ENCODE measurements around the gene PDSS1.
A peak's percentile ranks its signal among the peaks of the same experiment; 100 is the strongest.
"Not testable (repeated sequence)": the region's sequence is repeated elsewhere in the genome, so short reads cannot be mapped to it uniquely, and the experiment has no call there.

The PDSS1 gene, protein sequence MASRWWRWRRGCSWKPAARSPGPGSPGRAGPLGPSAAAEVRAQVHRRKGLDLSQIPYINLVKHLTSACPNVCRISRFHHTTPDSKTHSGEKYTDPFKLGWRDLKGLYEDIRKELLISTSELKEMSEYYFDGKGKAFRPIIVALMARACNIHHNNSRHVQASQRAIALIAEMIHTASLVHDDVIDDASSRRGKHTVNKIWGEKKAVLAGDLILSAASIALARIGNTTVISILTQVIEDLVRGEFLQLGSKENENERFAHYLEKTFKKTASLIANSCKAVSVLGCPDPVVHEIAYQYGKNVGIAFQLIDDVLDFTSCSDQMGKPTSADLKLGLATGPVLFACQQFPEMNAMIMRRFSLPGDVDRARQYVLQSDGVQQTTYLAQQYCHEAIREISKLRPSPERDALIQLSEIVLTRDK

DNA sequence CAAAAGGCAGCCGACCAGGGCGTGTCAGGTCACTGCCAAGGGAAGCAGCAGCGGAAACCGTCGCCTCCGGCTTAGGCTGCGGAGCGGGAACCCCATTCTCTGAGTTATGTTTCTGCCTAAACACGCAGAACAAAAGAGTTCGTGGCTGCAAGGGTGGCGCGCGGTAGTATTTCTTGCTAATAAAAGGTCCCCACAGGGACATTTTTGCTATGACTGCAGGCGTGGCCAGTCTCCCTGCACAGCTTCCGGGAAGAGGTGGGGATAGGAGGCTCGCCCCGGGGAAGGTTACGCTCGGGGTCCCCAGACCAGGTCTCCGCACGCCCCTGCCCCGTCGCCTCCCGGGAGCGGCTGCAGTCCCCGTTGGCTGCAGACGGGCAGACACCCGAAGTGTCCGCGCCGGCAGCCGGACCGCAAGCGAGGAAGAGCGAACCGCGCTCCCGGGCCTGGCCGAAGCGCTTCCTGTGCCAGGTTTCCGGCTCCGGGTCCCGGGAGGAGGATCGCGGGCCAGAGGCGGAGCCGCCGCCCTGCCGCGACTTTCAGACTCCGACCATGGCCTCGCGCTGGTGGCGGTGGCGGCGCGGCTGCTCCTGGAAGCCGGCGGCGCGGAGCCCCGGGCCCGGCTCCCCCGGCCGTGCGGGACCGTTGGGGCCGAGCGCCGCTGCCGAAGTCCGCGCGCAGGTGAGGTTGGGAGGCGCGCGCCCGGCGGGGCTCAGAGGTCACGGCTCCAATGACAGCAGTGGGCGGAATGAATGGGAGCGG is at the start of gene PDSS1:
Gene PDSS1, plus strand, starts transcription at position 539 of the 759 bp plus-strand sequence. Its CDS starts 11 bp downstream, at position 550.
- peak; percentile 47 for DNase-seq

DNA sequence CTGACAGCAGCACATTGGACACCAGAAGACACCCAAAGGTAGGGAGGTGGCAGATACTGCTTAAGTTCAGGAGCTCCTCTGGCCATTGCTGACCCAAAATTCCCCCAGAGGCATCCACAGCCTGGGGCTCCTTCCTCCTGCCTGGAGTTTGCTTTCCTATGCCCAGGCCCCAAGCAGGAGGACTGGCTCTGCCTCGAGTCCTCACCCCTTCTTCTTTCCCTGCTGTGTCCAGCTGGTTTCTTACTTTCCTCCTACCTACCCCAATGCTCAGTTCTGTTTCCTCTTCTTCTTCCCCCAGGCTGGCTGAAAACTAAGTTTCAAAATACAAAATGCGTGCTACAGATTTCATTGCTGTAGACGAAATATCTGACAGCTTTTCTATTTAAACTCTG is 49.3 kb upstream of the PDSS1 start:
- DNase-seq: not testable (repeated sequence)

DNA sequence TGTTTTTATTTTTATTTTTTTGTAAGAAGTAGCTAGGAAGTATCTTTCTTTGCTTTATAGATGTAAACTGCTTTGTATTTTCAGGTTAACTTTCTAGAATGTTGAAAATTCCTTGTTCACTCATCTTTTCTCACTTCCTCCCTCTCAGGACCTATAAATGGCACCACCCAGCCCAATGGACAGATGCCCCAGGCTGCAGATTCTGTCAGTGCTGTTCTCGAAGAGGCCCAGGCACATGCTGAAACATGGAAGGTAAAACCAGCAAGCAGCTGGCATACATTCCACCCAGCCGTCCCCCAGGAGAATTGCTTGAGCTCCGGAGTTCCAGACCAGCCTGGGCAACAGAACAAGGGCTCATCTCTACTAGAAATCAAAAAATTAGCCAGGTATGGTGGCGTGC is 47.1 kb upstream of the PDSS1 start:
- DNase-seq: no peak

DNA sequence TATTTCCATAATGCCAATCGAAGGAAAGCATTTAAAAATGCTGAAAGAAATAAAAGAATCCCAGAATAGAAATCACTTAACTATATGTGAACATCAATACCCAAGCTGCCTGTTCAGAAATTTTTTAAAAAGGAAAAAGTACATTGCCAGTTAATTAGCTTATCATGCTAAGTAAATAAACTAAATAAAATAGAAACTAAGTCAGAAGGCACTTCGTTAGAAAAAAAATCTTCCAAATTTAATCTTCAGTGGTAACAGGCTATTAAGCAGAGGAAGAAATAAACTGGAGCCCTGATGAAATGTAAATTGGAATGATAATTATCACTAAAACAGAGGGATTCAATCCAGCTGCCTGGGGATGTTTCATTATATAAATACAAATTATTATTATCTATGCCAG is 46.0 kb upstream of the PDSS1 start:
- DNase-seq: not testable (repeated sequence)

DNA sequence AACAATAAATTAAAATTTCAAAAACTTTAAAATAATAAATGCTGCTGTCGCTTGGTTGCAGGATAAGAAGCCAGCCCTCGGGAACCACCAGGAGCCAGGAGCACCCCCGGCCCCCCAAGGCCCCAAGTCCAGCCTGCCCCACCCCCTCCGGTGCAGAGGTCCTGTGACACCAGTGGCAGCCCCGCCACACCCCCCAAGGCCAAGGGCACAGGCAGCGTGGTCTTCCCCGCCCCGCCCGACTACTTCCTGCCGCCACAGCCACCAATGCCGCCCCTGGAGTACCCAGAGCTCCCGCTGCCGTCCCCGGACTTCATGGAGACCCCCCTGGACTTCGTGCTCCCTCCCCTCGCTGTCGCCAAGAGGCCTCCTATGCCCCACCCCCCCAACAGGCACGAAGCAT is 44.5 kb upstream of the PDSS1 start:
- no peak for DNase-seq

DNA sequence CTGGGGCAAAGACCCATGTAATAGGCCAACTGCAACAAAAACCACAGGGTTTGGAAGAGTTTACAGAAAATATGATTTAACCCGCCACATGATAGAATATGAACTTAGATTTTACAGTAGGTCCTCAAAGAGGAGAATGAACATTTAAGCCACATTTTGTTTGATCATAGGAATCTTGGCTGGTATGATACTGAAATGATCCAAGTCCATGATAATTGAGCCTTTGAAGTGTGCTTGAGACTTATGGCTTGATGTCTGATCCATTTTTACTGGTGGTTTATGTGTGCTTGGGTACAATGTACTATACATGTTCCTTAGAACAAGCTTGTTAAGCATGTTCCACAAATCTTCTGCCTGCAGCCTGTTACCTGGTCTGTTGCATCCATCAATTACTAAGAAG is 41.8 kb upstream of the PDSS1 start:
- no peak for DNase-seq

DNA sequence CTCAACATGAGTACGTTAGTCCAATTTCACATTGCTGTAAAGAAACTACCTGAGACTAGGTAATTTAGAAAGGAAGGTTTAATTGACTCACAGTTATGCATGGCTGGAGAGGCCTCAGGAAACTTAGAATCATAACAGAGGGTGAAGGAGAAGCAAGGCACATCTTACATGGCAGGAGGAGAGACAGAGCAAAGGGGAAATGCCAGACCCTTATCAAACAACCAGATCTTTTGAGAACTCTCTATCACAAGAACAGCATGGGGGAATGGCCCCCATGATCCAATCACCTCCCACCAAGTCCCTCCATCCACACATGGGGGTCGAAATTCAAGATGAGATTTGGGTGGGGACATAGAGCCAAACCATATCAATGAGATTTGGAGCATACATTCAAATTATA is 34.6 kb upstream of the PDSS1 start:
- DNase-seq: no peak

DNA sequence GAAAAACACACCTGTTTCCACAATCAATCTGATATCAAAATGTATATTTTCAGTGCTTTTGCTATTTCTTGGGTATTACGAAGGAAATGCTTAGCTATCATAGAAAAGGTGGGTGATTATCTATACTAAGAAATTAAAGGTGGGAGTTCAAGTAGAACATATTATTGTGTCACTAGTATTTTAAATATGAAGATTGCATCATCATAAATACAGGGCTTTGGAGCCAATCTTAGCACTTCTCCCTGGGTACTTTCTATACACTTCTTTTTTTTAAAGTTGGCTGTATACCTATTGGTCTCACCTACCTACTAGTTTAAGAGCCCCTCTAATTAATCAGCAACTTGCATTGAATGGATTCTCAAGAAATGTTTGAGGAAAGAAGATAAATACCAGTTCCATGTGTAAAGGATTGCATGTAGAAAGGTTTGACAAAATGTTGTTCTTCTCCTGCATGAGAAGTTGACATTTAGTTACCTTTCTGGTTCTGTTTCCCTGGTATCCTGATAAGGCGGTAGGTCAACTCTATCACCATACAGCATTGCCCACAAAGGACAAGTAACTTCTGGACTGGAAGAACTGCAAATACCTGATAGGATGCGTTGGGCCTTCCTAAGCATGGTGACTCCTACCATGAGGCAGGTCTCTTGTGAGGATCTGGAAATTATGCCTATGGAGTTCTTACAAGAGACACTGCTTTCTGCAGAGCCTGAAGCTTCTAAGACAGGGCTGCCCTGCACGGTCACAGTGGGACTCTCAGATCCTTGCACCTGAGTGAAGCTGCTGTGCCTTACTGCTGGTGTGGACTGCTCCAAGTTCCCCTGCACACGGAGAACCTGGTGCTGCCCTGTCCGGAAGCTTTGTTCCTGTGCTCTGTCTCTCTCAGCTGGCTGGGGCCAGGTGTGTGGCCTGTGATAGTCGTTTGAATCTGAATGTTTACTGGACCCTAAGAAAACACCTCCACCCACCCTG is 32.1 kb upstream of the PDSS1 start:
- DNase-seq: no peak

DNA sequence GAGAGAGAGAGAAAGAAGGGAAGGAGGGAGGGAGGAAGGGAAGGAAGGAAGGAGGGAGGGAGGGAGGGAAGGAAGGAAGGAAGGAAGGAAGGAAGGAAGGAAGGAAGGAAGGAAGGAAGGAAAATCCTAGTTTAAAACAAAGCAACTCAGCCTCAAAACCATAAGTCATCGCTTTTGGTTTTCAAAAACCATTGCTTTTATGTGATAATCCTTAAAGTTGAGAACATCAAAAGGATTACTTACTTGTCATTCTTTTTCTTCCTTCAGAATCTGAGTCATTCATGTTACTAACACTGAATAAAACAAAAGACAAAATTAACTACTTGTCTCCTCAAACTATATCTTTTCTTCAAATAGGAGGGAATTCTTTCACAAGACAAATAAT is 21.6 kb upstream of the PDSS1 start:
- no peak for DNase-seq

DNA sequence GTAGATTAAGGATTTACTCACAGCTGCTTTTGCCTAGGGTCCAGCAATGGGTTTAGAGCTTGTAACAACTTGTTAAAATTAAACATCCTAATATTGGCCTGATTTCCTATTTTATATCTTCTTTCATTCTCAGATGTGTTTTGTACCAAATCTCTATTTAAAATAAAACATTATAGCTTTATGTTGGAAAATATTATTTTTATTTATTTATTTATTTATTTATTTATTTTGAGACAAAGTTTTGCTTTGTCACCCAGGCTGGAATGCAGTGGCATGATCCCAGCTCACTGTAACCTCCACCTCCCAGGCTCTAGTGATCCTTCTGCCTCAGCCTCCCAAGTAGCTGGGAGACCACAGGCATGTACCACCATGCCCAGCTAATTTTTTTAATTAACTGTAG is 17.9 kb upstream of the PDSS1 start:
- no peak for DNase-seq

DNA sequence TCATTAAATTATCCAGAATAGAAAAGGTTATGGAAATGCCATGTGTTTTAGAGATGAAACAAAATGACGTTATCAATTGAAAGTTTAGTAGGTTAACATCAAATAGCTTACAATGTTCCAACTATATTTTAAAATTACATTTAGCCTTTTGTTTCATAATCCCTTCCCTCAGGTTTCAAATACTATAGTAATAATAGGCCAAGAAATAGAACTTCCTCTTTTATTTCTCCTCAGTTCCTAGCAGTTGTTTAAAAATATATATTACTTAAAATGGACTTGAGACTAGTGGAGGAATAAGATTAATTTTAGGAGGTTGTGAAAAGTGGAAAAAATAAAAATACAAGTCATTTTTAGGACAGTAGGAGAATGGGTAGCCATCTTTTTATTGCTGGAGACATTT is 16.4 kb upstream of the PDSS1 start:
- no peak for DNase-seq

DNA sequence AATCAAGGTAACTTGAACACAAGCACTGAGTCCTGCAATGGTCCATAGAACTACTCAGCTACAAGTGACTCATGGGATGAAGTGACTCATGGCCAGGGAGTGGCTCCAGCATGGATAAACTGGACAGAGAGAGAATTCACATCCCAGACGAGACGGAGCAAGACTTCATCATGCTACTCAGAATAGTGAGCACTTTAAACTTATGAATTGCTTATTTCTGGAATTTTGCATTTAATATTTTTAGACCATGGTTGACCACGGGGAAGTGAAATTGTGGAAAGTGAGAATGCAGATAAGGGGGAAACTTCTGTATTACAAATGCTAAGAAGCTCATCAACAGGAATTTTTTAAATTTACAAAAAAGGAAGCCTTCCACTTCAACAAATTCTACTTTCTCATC is 15.5 kb upstream of the PDSS1 start:
- peak; percentile 50 for DNase-seq

DNA sequence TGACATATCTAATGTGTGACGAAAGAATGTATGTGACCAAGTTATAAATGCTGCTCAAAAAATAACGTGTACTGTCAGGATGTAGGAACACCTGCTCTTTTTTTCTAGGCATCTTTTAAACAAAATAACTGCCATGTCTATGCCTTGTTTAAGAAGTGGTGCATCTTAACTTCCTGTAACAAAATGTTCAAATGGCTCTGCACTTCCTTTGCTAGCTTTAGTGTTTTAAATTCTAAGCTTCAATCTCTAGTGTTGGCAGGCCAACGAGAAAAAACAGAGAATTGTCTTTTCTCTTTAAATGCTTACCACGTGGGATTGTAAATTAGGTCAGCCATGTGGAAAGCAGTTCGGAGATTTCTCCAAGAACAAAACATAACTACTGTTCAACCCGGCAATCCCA is 14.6 kb upstream of the PDSS1 start:
- no peak for DNase-seq

DNA sequence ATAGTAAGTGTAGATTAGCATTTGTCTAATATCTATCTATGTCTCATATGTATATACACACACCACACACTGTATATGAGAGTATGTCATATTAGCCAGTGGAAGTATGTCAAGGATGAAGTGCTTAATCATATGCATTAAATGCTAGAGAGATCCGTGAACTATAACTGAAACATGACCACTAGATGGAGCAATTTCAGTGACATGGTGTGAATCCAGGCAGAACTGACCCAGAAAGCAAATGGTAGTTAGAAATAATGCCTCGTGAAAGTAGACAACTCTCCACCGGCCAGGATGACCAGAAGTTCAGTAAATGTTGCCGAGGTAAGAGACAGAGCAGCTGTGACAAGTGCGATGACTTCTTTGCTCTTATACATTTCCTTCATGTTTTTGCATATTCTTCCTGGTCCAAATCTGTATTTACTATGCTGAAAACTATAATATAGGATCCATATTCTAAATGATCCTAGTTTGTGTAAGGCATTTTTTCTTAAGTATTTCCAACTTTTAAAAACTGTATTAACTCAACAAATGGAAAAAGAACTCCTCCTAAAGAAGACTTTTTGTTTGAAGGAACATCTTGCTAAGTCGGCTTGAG is 12.7 kb upstream of the PDSS1 start:
- DNase-seq: peak; percentile 69

DNA sequence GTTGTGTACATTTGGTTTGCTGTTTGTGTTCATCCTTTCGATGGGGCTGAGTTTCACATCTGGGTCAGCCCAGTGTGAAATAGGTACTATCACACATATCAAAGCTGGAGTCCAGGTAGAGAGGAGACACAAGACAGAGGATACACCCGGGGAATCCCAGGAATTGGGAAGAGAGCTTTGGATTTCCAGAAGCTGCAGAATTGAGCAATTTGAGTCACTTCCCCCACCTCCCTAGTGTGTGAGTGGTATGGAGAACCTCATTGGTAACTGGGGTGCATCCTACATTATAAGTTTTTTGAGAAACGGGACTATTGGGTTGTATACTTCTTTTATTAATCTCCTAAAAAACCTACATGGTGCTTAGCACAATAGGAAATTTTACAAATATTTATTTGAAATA is 12.1 kb upstream of the PDSS1 start:
- DNase-seq: no peak

DNA sequence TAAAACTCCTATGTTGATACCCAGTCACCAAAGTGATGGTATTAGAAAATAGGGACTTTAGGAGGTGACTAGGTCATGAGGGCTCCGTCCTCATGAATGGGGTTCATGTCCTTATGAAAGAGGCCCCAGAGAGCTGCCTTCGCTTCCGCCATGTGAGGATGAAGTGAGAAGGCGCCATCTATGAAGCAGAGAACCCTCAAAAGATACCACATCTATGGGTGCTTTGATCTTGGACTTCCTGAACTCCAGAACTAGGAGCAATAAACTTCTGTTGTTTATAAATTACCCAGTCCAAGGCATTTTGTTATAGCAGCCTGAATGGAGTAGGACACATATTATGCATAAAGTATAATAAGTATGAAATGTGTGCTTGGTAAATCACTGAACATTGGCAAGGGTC is 8.1 kb upstream of the PDSS1 start:
- no peak for DNase-seq

DNA sequence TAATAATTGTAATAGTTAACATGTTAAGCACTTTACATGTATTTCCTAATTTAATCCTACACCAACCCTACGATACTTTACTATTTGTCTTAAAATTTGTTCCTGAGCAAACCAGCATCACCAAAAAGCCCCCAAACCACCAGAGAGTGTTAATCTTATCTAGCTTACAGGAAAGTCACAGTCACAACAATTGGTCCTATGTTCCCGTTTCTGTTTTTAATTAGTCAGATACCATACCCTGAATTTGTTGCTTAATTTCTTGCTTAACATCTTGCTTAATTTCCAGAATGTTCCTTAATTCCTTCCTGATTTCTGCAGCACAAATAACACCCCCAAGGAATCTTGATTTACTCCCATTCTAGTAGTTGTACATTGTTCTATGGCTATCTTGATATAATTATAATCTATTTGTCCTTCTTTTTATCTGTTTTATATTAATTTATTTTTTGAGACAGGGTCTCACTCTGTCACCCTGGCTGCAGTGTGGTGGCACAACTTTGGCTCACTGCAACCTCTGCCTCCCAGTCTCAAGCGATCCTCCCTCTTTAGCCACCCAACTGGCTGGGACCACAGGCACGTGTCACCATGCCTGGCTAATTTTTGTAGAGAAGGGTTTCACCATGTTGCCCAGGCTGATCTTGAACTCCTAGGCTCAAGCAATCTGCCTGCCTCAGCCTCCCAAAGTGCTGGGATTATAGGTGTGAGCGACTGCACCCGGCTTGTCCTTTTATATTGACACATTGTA is 6.6 kb upstream of the PDSS1 start:
- no peak for DNase-seq

DNA sequence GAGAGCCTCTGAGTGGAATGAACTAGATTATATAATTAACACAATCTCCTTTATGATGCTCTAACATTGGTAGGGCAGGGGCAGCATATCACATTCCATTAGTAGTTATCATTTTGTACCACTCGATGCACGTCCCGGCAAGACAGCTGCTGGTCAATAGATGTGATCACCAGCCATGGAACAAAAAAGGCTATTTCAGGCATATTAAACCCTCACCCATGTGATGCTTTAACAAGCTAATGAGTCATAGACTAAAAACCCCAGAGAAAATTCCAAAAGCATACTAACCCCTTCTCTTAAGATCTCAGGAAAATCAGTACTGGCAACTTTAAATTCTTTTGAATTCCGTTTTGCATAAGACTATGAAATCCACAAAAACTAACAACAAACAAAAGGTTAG is 3.0 kb upstream of the PDSS1 start:
- DNase-seq: not testable (repeated sequence)

DNA sequence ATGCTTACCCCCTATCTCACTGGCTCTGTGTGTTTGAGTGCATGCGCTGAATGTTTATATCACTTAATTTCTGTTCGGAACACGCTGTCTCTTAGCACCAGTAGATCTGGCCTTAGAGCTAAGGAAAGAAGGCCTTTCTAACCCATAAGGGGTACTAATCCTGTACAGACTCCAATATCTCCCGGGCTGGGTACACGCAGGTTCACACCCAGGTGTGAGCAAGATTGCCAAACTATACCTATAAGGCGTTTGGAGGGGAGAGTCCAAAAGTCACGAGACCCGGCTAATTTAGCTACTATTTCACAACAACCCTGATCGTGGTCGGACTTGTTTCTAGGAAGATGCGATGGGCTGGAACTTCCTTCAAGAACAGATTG is 727 bp upstream of the PDSS1 start:
- DNase-seq: no peak

DNA sequence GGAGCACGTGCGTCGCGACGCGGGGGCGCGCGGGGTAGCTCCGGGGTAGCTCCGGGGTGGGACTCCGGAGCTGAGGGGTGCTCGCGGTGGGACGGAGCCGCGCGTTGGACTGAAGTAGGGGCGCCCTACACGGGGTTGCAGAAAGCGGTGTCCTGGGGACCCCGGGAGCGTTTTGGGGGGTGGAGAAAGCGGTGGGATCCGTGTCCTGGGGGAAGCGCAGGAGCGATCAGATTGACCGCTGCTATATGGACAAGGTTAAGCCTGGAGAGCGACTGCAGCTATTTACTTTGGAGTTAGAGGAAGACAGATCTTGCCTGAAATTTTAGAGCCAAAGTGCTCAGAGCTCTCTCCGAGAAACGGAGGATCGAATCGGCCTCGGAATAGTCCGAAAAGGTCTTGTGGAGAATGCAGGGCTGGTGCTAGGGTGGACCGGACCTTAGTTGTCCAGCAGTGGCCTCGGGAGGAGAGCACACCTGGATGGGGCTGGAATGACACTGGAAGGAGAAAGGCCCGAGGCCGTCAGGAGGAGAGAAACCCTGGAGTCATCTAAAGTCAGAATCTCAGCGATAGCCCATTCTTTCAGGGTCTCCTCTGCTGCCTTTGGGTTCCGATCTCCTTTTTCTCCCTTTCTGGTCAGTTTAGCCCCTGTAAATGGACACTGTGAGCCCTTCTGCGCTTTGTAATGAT is 564 bp downstream of the PDSS1 start:
- DNase-seq: no peak

DNA sequence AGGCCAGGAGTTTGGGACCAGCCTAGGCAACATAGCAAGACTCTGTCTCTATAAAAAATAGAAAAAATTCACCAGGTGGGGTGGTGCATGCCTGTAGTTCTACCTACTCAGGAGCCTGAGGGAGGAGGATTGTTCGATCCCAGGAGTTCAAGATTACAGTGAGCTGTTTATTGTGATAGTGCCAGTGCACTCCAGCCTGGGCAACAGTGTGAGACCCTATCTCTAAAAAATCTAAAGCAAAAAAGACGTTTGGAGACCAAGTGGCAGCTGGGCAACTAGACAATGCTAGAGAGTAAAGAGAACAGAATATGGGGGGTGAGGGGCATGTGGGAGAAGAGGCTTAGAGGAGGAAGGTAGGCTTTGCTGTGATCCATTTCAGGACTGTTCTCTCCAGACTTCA is 1.4 kb downstream of the PDSS1 start:
- DNase-seq: no peak

DNA sequence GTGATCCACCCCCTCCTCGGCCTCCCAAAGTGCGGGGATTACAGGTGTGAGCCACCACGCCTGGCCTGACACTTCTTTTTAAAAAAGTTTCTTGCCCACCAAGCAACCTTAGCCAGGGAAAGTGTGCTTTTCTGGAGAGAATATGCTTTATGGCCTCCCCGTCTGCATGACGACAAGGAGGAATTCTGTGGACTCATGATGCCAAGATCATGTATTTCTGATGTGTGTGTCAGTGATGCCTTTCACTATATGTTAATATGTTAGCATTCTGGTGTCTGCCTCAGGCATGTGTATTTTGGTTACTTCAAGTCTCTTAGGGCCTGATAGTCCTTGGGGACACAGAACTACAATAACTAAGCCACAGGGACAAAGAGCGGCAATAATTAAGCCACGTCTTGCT is 2.1 kb downstream of the PDSS1 start:
- DNase-seq: no peak
